ENCODE results near the gene ST8SIA1.

The ST8SIA1 gene

DNA sequence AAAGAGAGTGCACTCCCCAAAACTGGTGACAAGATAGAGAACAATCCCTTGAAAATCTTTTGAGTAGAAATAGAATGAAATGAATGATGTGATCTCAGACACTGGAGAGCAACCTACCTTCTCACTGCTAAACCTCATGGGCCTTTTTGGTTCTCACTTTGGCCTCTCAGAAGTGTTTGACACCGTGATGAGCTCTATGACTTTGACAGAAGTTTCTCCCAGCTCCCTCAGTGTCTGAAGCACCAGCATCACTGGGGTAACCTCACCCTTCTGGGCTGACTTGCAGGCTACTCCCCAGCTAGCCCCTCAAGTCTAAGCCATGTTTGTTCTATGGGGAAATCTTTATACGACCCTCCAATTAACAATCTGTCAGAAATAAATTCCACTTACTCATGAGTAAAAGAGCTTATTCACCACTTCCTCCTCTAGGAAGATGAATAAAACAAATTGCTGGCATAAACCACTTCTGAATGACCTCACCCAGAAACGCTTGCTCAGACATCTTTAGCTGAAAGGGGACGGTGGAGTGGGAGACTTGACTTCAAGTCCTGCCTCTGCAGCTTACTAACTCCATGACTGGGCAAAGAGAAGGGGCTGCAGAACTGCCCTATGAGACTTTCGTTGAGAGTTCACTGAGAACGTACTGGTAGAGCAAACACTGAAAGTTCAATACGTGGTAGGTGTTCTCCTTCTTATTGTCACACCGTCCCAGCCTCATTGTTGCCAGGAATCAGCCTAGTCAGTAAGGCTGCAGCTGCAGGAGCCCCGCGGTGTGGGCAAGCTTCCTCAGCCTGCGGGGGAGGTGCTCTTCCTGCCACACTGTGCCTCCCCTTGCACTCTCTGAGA, 46.5 kb downstream of the ST8SIA1 start:
- H3K4me3 ChIP-seq (ENCODE audit: low read length): no peak overlapping the region
- no peaks in the 10 kb centered on the region for H3K27me3 ChIP-seq (ENCODE audit: control insufficient read depth, insufficient read depth, low read length)
- H3K9ac ChIP-seq (ENCODE audit: low read length): no peak overlapping the region
- no peak overlapping the region for H3K27ac ChIP-seq (ENCODE audit: low read depth, low read length)
- H3K36me3 ChIP-seq (ENCODE audit: control insufficient read depth, insufficient read depth, low read length): no peaks in the 10 kb centered on the region
- H3K4me1 ChIP-seq (ENCODE audit: control insufficient read depth, insufficient read depth, low read length): peaks cover 2% of the 10 kb centered on the region

DNA sequence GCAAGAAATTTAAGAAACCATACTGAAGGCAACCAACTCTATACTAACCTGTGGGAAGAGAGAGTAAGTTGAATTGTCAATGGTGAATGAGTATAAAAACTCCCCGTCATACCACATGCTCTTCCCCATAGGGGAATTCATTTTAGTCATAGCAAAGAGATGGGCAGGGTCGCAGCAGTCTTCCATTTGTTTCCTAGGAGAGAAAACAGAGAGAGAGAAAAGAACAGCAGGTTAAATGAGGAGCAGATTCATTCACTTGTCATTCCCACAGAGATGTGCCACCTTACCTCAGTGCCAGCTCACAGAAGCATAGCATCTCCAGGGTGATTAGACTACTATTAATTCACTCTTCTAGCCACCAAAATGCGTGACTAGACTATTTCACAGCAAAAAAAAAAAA, 47.4 kb downstream of the ST8SIA1 start:
- Histone ChIP-seq H3K27ac (ENCODE audit: low read depth, low read length) (no peak overlapping the region), H3K36me3 (ENCODE audit: control insufficient read depth, insufficient read depth, low read length) (no peaks in the 10 kb centered on the region), H3K27me3 (ENCODE audit: control insufficient read depth, insufficient read depth, low read length) (no peaks in the 10 kb centered on the region), H3K9ac (ENCODE audit: low read length) (no peak overlapping the region), H3K4me3 (ENCODE audit: low read length) (no peak overlapping the region), H3K4me1 (ENCODE audit: control insufficient read depth, insufficient read depth, low read length) (peaks cover 2% of the 10 kb centered on the region)

DNA sequence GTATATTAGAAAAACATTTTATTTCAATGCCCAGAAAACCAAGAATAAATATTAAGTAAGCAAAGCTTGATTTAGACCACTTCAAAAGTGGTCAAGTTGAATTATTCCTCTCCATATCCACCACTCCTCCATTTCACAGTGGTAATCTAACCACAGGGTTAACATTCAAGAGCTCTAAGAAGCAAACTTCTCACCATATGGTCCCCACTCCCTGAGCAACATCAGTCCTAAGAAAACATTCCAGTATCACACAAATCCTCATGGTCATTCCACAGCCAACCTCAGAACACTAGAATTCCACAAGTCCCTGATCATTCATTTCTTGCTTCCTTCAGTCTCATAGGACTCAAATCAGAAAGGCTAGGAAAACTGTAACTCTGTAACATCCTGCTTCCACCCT, 47.9 kb downstream of the ST8SIA1 start:
- no peaks in the 10 kb centered on the region for H3K36me3 ChIP-seq (ENCODE audit: control insufficient read depth, insufficient read depth, low read length)

DNA sequence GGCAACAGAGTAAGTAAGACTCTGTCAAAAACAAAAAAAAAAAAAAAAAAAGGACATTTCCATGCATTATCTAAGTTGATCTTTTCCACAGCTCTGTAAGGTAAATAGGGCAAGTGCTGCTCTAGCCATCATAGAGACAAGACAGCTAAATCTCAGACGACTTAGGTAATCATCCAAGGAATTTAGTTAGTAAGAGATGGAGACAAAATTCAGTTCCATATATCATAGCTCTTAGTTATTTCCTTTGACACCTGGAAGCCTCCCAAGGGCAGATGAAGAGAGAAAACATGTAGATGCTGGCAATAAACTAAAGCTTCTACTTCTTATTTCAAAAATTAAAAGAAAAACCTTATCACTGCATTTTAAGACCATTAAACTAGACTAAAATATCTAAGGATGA, 48.7 kb downstream of the ST8SIA1 start:
- Histone ChIP-seq H3K27me3 (ENCODE audit: control insufficient read depth, insufficient read depth, low read length) (no peaks in the 10 kb centered on the region), H3K36me3 (ENCODE audit: control insufficient read depth, insufficient read depth, low read length) (no peaks in the 10 kb centered on the region), H3K4me1 (ENCODE audit: control insufficient read depth, insufficient read depth, low read length) (peaks cover 2% of the 10 kb centered on the region), H3K9ac (ENCODE audit: low read length) (no peak overlapping the region), H3K4me3 (ENCODE audit: low read length) (no peak overlapping the region), H3K27ac (ENCODE audit: low read depth, low read length) (no peak overlapping the region)

More for the DNA sequence above, 47.9 kb downstream of the ST8SIA1 start:
- Histone ChIP-seq H3K27me3 (ENCODE audit: control insufficient read depth, insufficient read depth, low read length) (no peaks in the 10 kb centered on the region), H3K9ac (ENCODE audit: low read length) (no peak overlapping the region), H3K27ac (ENCODE audit: low read depth, low read length) (no peak overlapping the region), H3K4me1 (ENCODE audit: control insufficient read depth, insufficient read depth, low read length) (peaks cover 2% of the 10 kb centered on the region), H3K4me3 (ENCODE audit: low read length) (no peak overlapping the region)

DNA sequence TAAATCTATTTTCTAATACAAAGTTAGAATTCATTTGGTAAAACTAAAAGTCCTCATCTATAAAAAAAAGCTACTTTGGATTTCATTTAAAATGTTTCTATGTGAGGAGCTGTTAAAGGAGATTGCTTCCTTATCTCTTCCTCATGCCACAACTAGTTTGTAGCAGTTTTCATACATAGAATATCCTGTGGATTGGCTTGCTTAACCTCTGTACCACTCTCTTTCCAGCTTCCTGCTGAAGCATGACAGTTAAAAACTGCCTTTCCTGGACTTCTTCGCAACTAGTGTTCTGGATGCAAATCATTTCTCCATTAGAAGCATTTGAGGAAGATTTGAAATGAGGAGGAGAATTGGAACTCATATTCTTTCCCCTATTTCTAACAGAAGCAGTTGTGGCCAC, 49.6 kb downstream of the ST8SIA1 start:
- peaks cover 2% of the 10 kb centered on the region for H3K4me1 ChIP-seq (ENCODE audit: control insufficient read depth, insufficient read depth, low read length)
- no peaks in the 10 kb centered on the region for H3K36me3 ChIP-seq (ENCODE audit: control insufficient read depth, insufficient read depth, low read length)
- H3K9ac ChIP-seq (ENCODE audit: low read length): no peak overlapping the region
- H3K27ac ChIP-seq (ENCODE audit: low read depth, low read length): no peak overlapping the region
- no peaks in the 10 kb centered on the region for H3K27me3 ChIP-seq (ENCODE audit: control insufficient read depth, insufficient read depth, low read length)
- H3K4me3 ChIP-seq (ENCODE audit: low read length): no peak overlapping the region

DNA sequence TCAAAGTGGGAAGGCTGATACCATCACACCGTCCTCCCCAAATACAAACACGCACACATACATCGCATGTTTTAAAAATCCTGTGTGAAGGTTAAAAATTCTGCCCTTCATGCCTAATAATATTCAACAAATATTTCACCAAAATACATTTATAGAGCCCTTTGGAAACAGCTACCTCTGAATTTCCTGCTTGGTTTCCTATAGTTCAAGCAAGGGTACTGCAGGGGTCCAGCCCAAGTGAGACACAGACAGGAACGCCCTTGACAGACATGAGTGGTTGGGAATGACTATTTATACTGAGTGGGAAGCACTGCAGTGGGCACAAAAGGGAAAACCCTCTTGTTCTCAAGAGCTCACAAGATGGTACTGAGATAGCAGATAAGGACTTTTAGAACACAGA, 51.0 kb downstream of the ST8SIA1 start:
- Histone ChIP-seq H3K27ac (ENCODE audit: low read depth, low read length) (no peak overlapping the region), H3K4me1 (ENCODE audit: control insufficient read depth, insufficient read depth, low read length) (peaks cover 2% of the 10 kb centered on the region), H3K27me3 (ENCODE audit: control insufficient read depth, insufficient read depth, low read length) (no peaks in the 10 kb centered on the region)

DNA sequence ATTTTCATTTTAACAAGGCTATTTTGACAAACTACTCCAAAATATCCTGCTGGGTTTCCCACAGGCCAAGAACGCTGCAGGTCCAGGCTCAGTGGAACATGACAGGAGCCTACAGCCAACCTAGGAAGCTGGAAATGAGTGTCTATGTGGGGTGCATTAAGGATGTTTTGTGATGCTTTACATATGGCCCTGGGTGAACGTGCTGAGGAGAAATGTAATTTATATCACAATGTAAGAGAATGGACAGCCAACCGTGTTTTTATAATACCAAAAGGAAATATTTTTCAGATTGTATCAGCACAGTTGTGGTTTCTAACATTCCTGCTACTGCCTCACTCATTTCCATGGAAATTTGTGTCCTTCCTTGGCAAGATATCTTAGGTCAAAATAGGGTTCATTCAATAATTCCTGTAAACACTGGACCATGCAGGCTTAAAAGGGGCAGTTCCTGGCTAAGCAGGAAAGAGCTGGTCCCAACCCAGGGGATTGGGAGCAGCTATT, 51.5 kb downstream of the ST8SIA1 start:
- no peak overlapping the region for H3K4me3 ChIP-seq (ENCODE audit: low read length)
- peaks cover 2% of the 10 kb centered on the region for H3K4me1 ChIP-seq (ENCODE audit: control insufficient read depth, insufficient read depth, low read length)
- H3K27me3 ChIP-seq (ENCODE audit: control insufficient read depth, insufficient read depth, low read length): no peaks in the 10 kb centered on the region
- H3K9ac ChIP-seq (ENCODE audit: low read length): no peak overlapping the region
- H3K36me3 ChIP-seq (ENCODE audit: control insufficient read depth, insufficient read depth, low read length): no peaks in the 10 kb centered on the region
- H3K27ac ChIP-seq (ENCODE audit: low read depth, low read length): no peak overlapping the region

More for the DNA sequence above, 51.0 kb downstream of the ST8SIA1 start:
- H3K9ac ChIP-seq (ENCODE audit: low read length): no peak overlapping the region
- H3K36me3 ChIP-seq (ENCODE audit: control insufficient read depth, insufficient read depth, low read length): no peaks in the 10 kb centered on the region
- H3K4me3 ChIP-seq (ENCODE audit: low read length): no peak overlapping the region

DNA sequence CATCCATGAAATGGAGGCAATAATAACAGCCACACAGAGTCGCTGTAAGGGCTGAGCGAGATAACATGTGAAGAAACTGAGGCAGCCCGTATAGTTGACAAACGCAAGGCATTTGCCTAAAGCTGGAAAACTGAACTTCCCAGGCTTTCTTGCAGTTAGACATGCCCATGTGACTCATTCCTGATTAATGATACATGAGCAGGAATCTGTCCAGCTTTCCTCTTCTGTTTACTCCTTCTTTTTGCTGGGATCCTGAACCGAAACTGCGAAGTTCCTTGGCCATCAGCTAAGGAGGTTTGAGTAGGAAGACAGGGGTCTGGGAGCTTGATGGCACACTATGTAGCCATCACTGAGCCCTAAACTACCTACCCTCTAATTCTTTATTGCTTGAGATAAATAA, 52.2 kb downstream of the ST8SIA1 start:
- H3K4me1 ChIP-seq (ENCODE audit: control insufficient read depth, insufficient read depth, low read length): peaks cover 2% of the 10 kb centered on the region
- H3K4me3 ChIP-seq (ENCODE audit: low read length): no peak overlapping the region
- no peaks in the 10 kb centered on the region for H3K27me3 ChIP-seq (ENCODE audit: control insufficient read depth, insufficient read depth, low read length)
- no peaks in the 10 kb centered on the region for H3K36me3 ChIP-seq (ENCODE audit: control insufficient read depth, insufficient read depth, low read length)
- H3K9ac ChIP-seq (ENCODE audit: low read length): no peak overlapping the region
- peak overlapping the region; percentile 33 for H3K27ac ChIP-seq (ENCODE audit: low read depth, low read length)

DNA sequence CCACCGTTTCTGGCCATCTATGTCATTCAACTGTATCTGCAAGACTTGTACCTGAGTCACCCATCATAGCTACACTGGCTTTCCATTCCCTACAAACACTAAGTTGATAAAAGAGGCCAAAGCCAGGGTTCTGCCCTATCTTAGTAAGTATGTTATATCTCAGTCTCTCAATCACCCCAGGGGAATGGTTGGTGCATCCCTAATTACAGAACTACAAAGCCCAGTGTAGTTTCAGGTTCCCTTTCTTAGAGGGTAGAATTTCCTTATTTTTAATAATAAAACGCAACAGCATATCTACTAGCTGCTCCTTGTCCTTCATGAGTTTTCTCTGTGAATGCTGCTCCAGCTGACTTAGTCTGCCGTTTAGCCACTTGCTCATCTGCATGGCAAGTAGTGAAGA, 57.6 kb downstream of the ST8SIA1 start:
- Histone ChIP-seq H3K27me3 (ENCODE audit: control insufficient read depth, insufficient read depth, low read length) (no peaks in the 10 kb centered on the region), H3K4me1 (ENCODE audit: control insufficient read depth, insufficient read depth, low read length) (peaks cover 16% of the 10 kb centered on the region), H3K4me3 (ENCODE audit: low read length) (no peak overlapping the region), H3K9ac (ENCODE audit: low read length) (no peak overlapping the region), H3K36me3 (ENCODE audit: control insufficient read depth, insufficient read depth, low read length) (no peaks in the 10 kb centered on the region), H3K27ac (ENCODE audit: low read depth, low read length) (no peak overlapping the region)

DNA sequence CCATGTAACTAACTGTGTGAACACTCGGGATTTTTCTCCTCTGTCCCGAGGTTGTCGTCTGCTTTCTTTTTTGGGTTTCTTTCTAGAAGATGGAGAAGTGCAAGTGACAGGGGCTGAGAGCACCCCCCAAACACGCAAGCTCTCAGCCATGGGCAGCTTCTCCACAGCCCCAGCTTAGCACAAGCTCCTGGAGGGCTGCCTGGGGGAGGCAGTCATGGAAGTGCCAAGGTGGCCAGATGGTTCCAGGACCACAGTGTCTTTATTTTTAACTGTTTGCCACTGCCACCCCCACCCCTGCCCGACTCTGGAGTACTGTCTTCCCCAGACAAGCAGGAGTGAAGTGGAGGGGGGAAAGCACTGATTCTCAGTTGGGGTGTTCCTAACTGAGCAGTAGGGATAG, 58.2 kb downstream of the ST8SIA1 start:
- H3K27ac ChIP-seq (ENCODE audit: low read depth, low read length): peak overlapping the region; percentile 86
- no peaks in the 10 kb centered on the region for H3K27me3 ChIP-seq (ENCODE audit: control insufficient read depth, insufficient read depth, low read length)
- H3K4me1 ChIP-seq (ENCODE audit: control insufficient read depth, insufficient read depth, low read length): peaks cover 16% of the 10 kb centered on the region
- H3K36me3 ChIP-seq (ENCODE audit: control insufficient read depth, insufficient read depth, low read length): no peaks in the 10 kb centered on the region
- H3K4me3 ChIP-seq (ENCODE audit: low read length): no peak overlapping the region
- no peak overlapping the region for H3K9ac ChIP-seq (ENCODE audit: low read length)

DNA sequence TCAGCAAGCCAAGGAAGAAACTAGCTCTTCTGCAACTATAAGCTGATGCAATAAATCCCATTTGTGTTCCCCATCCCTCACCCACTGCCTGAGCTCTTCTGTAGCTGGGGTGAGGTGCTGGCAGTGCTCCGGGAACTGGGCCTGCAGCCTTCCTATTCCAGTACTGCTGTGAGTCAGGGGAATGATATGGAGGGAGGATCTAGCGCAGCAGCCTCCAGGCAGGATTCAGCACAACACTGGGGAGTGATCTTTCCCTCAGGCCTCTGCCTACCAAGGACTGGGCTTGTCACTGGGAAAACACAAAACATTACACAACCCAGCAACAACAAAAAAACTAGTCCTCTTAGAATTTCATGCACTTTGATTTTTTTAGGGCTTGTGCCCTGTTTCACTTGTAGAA, 58.7 kb downstream of the ST8SIA1 start:
- Histone ChIP-seq H3K36me3 (ENCODE audit: control insufficient read depth, insufficient read depth, low read length) (no peaks in the 10 kb centered on the region), H3K9ac (ENCODE audit: low read length) (no peak overlapping the region), H3K27me3 (ENCODE audit: control insufficient read depth, insufficient read depth, low read length) (no peaks in the 10 kb centered on the region), H3K4me3 (ENCODE audit: low read length) (no peak overlapping the region), H3K27ac (ENCODE audit: low read depth, low read length) (peak overlapping the region; percentile 86), H3K4me1 (ENCODE audit: control insufficient read depth, insufficient read depth, low read length) (peaks cover 16% of the 10 kb centered on the region)

DNA sequence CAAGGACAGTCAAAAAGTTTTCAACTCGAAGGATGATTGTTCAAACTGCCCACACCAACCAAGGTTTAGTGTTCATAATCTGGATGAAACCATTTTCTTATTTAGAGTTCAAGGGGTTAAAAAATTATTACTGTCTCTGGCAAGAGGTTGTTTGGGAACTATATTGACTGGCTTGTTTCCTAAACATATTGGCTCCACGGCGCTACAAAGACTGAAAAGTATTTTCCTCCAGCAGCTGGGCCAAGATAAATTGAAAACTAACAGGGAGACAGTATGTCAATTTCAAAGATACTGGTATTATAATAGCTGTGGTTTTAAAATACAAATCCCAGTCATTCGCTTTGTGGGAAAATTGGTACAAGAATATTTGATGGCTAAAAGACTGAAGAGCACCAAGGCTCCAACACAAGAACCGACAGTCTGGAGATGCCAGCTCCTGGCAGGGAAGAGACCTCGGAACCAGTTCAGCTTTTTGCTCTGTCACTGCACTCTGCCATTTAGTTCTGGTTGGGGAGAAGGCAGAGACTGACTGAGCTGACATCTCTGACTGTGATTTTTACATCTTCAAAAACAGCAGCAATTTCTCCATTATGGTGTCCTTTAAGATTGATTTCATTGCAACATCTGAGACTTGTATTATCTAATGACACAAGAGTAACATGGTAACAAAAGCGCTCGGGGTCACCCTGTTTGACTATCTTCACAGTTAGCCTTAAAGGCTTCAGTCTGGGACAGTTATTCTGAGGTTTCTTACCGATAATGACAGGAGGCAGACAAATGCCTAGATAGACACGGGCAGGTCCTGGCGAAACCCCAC, 62.0 kb downstream of the ST8SIA1 start:
- Histone ChIP-seq H3K27ac (ENCODE audit: low read depth, low read length) (no peak overlapping the region), H3K36me3 (ENCODE audit: control insufficient read depth, insufficient read depth, low read length) (no peaks in the 10 kb centered on the region), H3K27me3 (ENCODE audit: control insufficient read depth, insufficient read depth, low read length) (no peaks in the 10 kb centered on the region), H3K9ac (ENCODE audit: low read length) (no peak overlapping the region), H3K4me3 (ENCODE audit: low read length) (no peak overlapping the region), H3K4me1 (ENCODE audit: control insufficient read depth, insufficient read depth, low read length) (peaks cover 16% of the 10 kb centered on the region)
